GM18861 (cell line): Measurements from ENCODE around the gene ZP1.

Source experiments
- ATAC-seq: cut with Tn5 transposase; IDR thresholded peaks from one replicate; pipeline ENCODE4 v1.9.1; 2021; ENCODE audit not compliant: unreplicated experiment

The ZP1 gene

DNA sequence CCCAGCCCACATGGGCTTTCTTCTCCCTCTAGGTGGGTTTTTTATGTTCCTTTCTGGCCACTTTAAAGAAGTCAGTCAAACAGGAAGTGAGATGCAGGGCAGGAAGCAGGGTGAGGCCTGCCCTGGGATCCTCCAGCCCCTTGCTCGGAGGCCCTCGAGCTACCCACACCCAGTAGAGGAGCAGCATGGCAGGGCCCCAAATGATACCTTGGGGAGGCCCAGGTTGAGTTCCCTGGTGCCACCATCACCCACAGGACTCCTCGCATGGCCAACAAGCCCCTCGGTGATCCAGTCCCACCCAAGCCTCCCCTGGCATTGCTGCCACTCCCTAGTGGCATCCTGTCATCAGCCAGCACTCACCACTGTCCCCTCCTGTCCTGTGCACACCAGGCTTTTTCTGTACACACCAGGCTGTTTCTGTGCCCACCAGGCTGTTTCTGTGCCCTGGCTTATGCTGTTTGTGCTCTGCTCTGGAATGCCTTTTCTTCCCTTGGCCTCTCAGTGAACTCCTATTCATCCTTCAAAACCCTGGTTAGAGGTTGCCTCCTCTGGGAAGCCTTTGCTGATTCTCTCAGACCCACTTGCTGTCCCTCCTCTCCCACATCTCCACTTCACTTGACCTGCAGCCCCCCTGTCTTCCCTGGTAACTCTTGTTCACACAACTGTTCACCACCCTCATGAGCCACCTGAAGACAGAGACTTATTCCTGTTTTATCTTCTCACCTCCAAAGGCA is 8.4 kb upstream of the ZP1 start:
- ATAC-seq: no peak

DNA sequence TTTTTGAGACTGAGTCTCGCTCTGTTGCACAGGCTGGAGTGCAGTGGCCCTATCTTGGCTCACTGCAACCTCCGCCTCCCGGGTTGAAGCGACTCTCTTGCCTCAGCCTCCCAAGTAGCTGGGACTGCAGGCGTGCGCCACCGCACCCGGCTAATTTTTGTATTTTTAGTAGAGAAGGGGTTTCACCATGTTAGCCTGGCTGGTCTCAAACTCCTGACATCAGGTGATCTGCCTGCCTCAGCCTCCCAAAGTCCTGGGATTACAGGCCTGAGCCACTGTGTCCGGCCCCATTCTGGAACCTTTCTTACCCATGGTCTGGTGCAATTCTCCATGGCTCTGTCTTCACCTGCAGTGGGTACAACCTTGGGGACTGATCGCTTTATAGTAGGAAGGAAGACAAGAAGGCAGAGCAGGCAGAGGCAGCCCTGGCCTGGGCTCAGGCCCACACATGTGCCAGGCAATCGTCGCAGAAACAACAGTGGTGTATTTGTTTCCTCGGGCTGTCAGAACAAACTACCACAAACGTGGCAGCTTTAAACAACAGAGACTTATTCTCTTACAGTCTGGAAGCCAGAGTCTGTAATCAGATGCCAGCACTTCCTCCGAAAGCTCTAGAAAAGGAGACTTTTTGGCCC is 7.6 kb upstream of the ZP1 start:
- no peak for ATAC-seq

DNA sequence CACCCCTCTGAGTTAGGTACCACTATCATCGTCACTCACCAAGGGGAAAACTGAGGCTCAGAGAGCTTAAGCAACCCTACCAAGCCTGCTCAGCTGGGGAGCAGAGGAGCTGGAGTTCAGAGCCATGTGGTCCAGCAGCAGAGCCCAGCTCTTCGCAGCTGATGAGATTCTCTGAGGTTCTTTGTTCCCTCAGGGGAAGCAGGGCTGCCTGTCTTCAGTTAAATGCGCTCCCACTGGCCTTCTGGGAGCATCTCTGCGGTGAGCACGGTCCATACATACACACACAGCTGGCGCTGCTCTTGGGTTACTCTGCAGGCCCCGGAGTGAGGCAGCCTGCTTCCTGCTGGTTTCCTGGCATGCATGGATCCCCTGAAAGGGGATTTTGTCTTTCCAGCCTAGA is 6.4 kb upstream of the ZP1 start:
- no peak for ATAC-seq

DNA sequence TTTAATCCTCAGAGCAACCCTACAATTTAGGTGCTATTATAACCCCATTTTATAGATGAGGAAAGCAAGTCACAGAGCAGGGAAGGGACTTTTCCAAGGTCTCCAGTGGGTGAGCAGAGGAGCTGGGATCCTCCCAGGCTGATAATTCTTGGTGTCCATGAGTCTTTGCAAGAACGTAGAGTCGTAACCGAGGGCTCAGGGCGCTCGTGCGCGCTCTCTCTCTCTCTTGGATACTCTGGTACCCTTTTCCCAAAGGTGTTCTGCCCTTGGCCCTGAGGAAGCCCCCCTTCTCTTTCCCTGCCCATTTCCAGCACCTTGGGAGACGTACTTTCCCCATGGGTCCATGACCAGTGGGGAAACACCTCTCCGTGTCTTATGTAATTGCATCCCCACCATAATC is 5.2 kb upstream of the ZP1 start:
- ATAC-seq: no peak

DNA sequence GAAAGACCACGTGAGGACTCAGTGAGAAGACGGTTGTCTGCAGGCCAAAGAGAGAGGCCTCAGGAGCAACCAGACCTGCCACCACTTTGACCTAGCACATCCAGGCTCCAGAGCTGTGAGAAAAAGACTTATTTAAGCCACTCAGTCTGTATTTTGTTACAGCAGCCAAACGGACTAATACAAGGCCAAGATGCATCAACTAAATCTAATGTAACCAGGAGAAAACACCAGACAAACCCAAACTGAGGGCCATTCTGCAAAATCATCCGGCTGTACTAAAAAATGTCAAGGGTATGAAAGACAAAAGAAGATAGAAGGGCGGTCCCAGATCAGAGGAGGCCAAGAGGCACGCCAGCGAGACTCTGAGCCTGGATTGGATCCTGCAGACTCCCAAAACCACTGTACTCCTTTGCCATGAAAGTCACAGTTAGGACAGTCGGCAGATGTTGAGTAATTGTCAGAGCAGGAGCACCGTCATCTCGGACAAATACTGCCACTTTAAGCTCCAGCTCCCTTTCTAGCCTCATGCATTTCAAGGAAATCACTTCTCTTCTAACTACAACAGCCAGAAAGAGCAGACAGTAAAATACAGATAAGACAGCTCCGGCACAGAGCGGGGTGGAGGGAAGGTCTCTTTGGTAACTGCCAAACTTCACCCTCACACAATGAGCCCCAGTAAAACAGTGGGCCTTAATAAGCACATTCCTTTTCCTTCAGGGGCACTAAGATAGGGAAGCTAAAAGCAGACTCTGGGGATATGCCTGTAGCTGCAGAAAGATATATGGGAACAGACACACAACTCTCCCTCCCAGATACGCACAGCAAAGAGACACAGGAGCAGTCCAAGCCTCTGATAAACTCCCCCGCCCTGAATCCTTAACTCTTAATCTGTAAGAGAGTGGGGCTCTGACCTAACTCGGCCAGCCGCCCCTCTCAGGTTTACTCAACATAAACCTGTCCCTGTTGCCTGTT is 3.5 kb upstream of the ZP1 start:
- ATAC-seq: no peak

DNA sequence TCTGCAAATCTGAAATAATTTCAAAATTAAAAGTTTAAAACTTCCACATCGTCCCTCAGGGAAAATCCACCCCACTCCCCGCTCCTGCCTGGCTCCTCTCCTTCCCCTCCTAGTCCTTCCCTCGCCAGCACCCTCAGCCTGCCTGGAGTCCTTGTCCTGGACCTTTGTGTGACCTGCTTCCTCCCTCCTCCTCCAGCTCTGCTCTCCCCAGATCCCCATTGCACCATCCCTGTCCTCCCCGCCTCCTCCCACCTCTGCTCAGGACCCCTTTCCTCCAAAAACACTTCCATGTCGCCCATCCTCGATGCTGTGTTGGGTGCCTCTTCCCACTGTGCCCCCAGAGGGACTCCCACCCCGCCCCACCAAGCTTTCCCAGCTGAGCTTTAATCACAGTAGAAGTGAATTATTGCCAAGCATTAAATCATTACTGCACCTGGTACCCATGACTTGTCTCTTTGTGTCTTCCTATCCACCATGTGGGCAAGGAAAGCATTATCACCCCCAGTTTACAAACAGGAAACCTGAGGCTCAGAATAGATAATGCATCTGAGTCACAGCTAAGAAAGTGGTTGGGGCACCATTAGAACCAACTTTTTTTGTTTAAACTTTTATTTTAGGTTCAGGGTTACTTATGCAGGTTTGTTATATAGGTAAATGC is 2.4 kb upstream of the ZP1 start:
- no peak for ATAC-seq

DNA sequence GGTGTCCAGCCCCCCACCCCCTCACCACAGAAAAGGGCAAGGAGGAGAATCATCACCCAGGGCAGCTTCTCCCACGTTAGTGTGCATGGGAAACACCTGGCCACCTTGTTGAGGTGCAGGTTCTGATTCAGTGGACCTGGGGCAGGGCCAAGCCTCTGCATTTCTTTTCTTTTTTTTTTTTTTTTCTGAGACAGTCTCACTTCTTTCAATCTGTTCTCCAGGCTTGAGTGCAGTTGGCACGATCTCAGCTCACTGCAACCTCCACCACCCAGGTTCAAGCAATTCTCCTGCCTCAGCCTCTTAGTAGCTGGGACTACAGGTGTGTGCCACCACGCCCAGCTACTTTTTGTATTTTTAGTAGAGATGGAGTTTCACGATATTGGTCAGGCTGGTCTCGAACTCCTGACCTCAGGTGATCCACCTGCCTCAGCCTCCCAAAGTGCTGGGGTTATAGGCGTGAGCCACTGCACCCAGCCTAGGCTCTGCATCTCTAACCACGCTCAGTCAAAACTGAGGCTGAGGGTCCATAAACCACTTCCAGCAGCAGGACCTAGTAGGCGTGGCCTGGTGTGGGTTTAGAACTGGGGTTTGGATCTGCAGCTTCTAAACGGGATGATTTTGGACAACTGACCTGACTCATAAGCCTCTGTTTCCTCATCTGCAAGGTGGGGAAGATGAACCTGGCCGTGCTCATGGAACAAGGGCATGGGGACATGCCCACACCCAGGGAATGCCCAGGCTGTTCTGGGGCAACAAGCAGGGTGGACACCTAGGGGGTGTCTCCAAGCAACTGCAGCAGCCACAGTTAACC is 734 bp downstream of the ZP1 start:
- no peak for ATAC-seq

DNA sequence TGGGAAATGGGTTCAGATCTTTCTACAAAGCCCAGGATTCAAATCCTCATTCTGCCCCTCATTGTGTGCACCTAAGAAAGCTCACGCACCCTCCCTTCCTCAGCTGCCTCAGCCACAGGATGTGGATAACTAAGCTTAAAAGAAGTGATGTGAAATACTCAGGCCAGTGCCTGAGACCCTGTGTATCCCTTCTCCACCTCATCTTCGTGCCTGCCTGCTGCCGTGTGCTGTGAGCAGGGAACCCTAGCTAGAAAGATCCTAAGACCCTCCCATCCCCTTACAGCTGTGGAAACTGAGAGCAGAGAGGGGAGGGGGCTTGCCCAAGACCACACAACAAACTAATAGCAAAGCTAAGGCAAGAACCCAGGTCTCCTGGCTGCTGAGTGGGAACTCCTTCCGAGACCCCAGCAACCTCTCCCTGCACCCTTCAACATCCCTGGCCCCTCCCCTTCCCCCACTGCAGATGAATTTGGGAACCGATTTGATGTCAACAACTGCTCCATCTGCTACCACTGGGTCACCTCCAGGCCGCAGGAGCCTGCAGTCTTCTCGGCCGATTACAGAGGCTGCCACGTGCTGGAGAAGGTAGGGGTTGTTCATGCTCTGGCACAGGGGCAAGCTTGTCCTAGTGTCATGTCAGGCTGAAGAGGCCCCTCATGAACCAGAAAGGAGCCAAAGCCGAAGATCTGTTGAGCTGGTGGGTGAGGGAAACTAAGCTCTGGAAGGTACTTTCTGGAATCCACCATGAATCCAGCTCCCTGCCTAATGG is 1.5 kb downstream of the ZP1 start:
- no peak for ATAC-seq

DNA sequence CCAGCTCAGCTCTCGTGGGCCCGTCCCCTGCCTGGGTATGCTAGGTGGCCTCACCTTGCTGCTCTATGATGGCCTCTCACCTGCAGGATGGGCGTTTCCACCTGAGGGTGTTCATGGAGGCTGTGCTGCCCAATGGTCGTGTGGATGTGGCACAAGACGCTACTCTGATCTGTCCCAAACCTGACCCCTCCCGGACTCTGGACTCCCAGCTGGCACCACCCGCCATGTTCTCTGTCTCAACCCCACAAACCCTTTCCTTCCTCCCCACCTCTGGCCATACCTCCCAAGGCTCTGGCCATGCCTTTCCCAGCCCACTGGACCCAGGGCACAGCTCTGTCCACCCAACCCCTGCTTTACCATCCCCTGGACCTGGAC is 2.1 kb downstream of the ZP1 start:
- ATAC-seq: no peak

DNA sequence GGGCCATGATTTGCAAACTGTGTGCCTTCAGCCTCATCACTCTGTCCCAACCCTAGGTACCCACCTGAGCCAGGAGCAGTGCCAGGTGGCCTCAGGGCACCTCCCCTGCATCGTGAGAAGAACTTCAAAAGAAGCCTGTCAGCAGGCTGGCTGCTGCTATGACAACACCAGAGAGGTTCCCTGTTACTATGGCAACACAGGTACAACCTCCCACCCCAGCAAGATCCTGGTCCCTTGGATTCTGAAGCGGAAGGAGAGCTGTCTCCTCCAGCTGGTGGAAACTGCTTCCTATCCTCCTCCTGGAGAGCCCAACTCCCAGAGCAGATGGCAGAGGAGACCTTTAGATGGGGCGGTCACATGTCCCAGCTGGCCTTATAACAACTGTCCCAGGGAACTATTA is 2.9 kb downstream of the ZP1 start:
- no peak for ATAC-seq

DNA sequence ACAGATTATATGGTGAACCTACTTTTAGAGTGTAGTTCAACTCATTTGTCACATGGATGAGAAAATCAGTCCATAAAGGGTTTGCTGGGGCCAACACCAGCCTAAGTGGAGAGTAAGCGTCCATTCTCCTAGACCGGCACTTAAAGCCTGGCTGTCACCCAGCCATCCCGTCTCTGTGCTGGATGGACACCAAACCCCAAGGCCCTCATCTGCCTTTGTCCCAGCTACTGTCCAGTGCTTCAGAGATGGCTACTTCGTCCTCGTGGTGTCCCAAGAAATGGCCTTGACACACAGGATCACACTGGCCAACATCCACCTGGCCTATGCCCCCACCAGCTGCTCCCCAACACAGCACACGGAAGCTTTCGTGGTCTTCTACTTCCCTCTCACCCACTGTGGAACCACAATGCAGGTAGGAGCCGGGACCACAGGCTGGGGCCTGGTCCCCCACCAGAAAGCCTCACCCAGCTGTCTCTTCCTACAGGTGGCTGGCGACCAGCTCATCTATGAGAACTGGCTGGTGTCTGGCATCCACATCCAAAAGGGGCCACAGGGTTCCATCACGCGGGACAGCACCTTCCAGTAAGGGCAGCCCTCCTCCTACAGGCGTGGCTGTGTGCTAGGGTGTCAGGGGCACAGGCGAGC is 3.5 kb downstream of the ZP1 start:
- ATAC-seq: no peak

DNA sequence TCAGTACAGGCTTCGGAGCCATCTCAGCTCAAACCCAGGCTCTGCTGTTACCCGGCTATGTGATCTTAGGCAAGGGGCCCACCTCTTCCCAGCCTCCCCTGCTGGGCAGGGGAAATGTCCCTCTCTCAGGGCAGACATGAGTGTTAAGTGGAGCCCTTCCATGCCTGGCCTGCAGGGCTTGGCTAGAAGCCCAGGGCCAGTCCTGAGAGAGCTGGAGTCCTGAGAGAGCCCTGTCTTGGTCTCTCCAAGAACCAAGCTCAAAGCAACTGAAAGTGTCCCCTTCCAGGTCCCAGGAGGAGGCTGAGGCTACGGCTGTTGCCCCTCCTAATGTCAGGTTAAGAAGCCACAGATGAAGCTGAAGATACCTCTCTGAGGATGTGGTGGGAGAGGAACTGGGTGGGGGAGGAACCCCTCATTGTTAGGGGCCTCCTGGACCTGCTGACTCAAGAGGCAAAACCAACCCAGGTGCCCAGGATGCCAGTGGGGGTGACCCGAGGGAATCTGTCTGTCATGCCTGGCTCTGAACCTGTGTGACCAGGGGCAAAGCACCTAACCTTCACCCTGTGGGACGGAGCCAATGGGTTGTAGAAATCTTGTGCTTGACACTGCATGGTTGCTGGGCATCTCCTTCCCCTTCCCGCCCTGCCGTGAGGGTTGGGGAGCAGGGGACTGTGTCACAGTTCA is 4.2 kb downstream of the ZP1 start:
- no peak for ATAC-seq

DNA sequence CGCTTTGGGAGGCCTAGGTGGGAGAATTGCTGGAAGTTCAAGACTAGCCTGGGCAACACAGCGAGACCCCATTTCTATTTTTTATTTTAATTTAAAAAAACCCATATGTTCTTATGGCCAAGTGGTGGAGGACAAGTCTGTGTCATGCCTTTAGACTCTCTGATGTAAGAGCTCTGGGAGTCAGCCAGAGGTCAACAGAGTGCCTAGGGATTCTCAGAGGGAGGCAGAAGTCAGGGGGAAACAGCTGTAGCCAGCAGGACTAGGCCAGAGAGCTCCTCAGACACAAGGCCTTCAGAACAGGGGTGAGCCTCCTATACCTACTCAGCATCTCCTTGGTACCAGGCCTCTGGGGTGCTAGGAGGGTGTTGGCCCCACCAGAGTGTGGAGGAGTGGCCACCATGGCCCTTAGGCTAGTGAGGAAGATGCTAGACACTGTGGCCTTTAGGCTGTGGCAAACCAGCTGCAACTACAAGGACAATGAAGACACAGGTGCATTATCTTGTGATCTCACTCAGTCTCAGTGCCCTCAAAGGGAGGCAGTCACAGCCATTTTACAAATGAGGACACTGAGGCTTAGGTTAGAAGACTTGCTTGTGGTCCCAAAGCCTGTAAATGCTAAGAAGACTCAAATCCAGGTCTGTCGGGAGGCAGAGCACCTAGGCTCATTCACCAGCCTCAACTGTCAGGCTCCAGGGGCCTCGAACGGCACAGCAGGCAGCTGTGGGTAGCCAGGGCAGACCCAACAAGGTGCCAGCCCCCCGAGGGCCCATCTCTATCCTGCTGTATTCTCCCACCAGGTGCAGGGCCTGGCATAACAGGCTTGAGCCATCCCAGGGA is 5.0 kb downstream of the ZP1 start:
- ATAC-seq: no peak

DNA sequence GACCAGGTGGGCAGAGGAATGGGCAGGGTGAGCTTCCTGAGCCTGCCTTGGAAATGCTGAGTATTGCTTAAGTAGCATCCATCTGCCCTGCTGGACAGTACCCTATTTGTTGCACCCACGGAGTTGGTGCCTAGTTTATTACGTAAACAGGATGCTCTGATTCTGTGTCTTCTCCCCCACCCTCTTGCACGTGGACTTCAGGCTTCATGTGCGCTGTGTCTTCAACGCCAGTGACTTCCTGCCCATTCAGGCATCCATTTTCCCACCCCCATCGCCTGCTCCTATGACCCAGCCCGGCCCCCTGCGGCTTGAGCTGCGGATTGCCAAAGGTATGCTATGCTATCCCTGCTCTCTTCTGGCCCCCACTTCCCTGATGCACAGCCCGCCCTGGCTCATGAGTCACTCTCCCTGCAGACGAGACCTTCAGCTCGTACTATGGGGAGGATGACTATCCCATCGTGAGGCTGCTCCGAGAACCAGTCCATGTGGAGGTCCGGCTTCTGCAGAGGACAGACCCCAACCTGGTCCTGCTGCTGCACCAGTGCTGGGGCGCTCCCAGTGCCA is 5.7 kb downstream of the ZP1 start:
- ATAC-seq: no peak

DNA sequence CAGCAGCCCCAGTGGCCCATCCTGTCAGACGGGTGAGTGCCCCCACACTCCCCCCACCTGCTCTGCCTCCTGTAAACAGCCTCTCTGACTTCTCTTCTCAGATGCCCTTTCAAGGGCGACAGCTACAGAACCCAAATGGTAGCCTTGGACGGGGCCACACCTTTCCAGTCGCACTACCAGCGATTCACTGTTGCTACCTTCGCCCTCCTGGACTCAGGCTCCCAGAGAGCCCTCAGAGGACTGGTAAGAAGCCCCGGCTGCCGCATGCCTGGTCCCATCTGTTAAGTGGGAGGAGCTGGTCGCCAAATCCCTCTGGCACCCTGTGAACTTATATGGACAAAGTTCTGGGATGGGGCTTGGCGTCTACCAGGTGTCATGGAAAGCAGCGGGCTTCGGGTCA is 6.2 kb downstream of the ZP1 start:
- ATAC-seq: no peak

DNA sequence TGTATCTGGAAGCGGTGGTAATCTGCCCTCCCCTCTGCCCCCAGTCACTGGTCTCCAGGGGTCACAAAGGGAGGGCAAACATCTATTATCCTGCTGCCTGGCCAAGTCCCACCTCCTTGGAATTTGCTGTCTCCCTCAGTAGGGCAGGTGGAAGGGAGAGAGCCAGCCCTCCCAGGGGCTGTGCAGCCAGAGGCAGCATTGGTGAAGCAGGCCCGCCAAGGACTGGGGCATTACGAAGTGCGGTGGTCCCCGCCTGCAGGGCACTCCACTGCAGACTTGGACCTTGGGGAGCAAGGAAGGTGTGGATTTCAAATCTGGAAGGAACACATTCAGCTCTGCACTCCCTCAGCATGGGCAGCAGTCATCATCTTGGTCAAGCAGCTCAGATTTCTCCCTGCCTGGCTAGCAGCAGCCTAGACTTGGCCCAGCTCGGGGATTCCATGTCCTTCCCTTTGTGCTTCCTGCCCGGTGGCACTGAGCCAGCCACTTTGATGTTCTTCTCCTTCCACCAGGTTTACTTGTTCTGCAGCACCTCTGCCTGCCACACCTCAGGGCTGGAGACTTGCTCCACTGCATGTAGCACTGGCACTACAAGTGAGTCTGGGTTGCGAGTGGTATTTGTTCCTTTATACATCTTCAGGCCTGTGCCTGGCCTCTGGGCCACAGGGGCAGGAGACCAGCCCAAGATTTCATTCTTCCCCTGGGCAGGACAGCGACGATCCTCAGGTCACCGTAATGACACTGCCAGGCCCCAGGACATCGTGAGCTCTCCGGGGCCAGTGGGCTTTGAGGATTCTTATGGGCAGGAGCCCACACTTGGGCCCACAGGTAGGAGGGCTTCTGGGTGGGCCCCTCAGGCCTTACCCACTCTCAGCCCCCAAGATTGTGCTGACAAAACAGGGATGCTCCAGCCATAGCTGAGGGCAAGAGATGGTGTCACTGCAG is 7.4 kb downstream of the ZP1 start:
- ATAC-seq: no peak
